CD4-positive, alpha-beta T cell treated with Interleukin-4 for 4 hours (primary cell): ENCODE data around the gene ERG.

Experiments used
- DNase-seq: peaks from one replicate; pipeline ENCODE4 v3.0.0-alpha.2; 2020

ERG gene

GRCh38 chr21:38355992-38356781, 142.1 kb downstream of the ERG start:
- DNase-seq, result peak; percentile 39

GRCh38 chr21:38355353-38355752, 142.9 kb downstream of the ERG start:
- no peak for DNase-seq

- no peak for DNase-seq
These were observed 143.5 kb downstream of the ERG start for GRCh38 chr21:38354746-38355145.

- DNase-seq, result no peak
These were observed 144.0 kb downstream of the ERG start for GRCh38 chr21:38354231-38354630.

- no peak for DNase-seq
These were observed 145.6 kb downstream of the ERG start for GRCh38 chr21:38352536-38353219.

GRCh38 chr21:38351961-38352521, 146.2 kb downstream of the ERG start:
- DNase-seq, result no peak

GRCh38 chr21:38351176-38351959, 146.9 kb downstream of the ERG start:
- no peak for DNase-seq

- DNase-seq, result no peak
These were observed 147.6 kb downstream of the ERG start for GRCh38 chr21:38350684-38351083.

GRCh38 chr21:38349977-38350376, 148.3 kb downstream of the ERG start:
- no peak for DNase-seq

GRCh38 chr21:38349111-38349746, 149.0 kb downstream of the ERG start:
- no peak for DNase-seq

GRCh38 chr21:38346286-38346685, 152.0 kb downstream of the ERG start:
- no peak for DNase-seq

GRCh38 chr21:38343691-38344090, 154.6 kb downstream of the ERG start:
- no peak for DNase-seq

GRCh38 chr21:38342739-38343138, 155.5 kb downstream of the ERG start:
- DNase-seq, result no peak

GRCh38 chr21:38341546-38342012, 156.7 kb downstream of the ERG start:
- no peak for DNase-seq

GRCh38 chr21:38340131-38340530, 158.1 kb downstream of the ERG start:
- DNase-seq, result no peak

- no peak for DNase-seq
These were observed 160.5 kb downstream of the ERG start for GRCh38 chr21:38337793-38338192.

GRCh38 chr21:38334866-38335265, 163.4 kb downstream of the ERG start:
- DNase-seq, result no peak

- DNase-seq, result no peak
These were observed 164.7 kb downstream of the ERG start for GRCh38 chr21:38333301-38334272.

GRCh38 chr21:38330666-38331065, 167.6 kb downstream of the ERG start:
- DNase-seq, result no peak
